Bronchial epithelial cell (primary cell): Measurements from ENCODE around the gene SPATA13. TPM values are rescaled to one million over a fixed set of nuclear protein-coding genes. Genes with fewer than 3 reads are reported as not detected.
"Not testable (repeated sequence)": the region's sequence is repeated elsewhere in the genome, so short reads cannot be mapped to it uniquely, and the experiment has no call there.

ENCODE experiments used
- DNase-seq: peaks from one replicate; pipeline ENCODE4 v3.0.0-alpha.2; 2010; ENCODE audit warnings: low read depth
- FAIRE-seq: peaks from 2 replicates; lab custom pipeline; 2011; peaks lifted over from hg19 to GRCh38; lab: Jason Lieb, UNC
- H3K27me3 ChIP-seq: 2 replicates; pipeline ENCODE4 v1.5.1; 2011; ENCODE audit warnings: low read length; ENCODE audit not compliant: control insufficient read depth, insufficient read depth
- H3K36me3 ChIP-seq: 2 replicates; pipeline ENCODE4 v1.5.1; 2011; ENCODE audit warnings: low read length; ENCODE audit not compliant: control insufficient read depth, insufficient read depth
- H3K4me3 ChIP-seq: 2 replicates; pipeline ENCODE4 v1.5.1; 2011; ENCODE audit warnings: mild to moderate bottlenecking, low read depth, low read length, control low read depth
- total RNA-seq: library from RNA; depleted of rRNA; stranded (reverse); fragments of >200 nt; gene quantifications from 2 replicates; pipeline ENCODE4 v1.2.1, GENCODE V29; 2014
- TF ChIP-seq, protein P1 (sequence below): IDR thresholded peaks from 2 replicates; pipeline ENCODE4 v1.5.1; 2011; ENCODE audit warnings: mild to moderate bottlenecking, moderate library complexity, low read length, control low read depth, inconsistent platforms; ENCODE audit not compliant: insufficient read depth, severe bottlenecking

Gene SPATA13
- total RNA-seq, 1 donor from 2014 or later = 2.1 TPM

DNA sequence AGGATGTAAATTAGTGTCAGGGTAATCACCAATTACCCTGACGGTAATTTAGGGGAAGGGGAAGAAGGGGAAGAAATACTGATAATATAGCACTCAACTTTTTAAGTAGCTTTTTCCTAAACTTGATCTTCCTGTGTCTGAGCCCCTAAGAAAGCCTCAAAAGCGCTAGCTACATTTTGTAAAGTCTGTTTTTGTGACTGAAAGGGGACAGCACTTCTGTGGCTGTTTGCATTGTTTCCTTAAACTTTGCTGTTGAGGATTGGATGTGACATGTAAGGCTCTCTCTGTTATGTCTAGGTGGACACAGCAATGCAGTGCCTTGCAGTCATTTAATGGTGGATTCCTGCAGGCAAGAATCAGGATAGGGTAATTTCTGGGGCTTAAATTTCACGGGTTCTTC lies 42.8 kb downstream of the SPATA13 start:
- no peak for FAIRE-seq
- no peak for DNase-seq
- TF ChIP-seq, protein P1, sequence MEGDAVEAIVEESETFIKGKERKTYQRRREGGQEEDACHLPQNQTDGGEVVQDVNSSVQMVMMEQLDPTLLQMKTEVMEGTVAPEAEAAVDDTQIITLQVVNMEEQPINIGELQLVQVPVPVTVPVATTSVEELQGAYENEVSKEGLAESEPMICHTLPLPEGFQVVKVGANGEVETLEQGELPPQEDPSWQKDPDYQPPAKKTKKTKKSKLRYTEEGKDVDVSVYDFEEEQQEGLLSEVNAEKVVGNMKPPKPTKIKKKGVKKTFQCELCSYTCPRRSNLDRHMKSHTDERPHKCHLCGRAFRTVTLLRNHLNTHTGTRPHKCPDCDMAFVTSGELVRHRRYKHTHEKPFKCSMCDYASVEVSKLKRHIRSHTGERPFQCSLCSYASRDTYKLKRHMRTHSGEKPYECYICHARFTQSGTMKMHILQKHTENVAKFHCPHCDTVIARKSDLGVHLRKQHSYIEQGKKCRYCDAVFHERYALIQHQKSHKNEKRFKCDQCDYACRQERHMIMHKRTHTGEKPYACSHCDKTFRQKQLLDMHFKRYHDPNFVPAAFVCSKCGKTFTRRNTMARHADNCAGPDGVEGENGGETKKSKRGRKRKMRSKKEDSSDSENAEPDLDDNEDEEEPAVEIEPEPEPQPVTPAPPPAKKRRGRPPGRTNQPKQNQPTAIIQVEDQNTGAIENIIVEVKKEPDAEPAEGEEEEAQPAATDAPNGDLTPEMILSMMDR = no peak
- Histone ChIP-seq H3K36me3 (no peaks in the 10 kb centered on the region), H3K27me3 (no peaks in the 10 kb centered on the region), H3K4me3 (no peak overlapping the region)

DNA sequence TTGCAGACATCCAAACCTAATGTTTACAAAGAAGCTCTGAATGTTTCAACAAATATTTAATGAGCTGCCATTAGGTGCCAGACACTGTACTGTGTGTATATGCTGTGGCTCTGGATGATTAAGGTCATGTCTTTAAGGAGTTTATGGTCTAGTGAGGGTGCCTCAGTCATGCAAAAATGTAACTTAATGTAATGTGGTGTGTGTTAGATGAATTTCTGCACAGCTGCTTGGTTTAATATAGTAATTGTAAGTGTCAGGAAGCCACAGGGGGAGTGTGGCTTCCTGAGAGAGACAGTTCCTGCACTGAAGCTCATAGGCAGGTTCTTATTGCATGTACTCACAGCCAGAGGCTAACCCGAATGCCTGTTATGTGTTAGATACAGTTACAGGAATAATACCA lies 43.3 kb downstream of the SPATA13 start:
- Histone ChIP-seq H3K27me3 (no peaks in the 10 kb centered on the region), H3K4me3 (no peak overlapping the region), H3K36me3 (no peaks in the 10 kb centered on the region)
- TF ChIP-seq, protein P1 = no peak
- DNase-seq = no peak
- FAIRE-seq = no peak

DNA sequence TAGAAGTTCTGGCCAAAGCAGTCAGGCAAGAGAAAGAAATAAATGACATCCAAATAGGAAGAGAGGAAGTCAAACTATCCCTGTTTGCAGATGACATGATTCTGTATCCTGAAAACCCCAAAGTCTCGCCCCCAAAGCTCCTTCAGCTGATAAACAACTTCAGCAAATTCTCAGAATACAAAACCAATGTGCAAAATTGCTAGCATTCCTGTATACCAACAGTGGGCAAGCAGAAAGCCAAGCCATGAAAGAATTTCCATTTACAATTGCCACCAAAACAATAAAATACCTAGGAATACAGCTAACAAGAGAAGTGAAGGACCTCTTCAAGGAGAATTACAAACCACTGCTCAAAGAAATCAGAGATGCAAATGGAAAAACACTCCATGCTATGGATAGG lies 44.6 kb downstream of the SPATA13 start:
- H3K4me3 ChIP-seq, DNase-seq, H3K36me3 ChIP-seq, FAIRE-seq, H3K27me3 ChIP-seq: not testable (repeated sequence)

DNA sequence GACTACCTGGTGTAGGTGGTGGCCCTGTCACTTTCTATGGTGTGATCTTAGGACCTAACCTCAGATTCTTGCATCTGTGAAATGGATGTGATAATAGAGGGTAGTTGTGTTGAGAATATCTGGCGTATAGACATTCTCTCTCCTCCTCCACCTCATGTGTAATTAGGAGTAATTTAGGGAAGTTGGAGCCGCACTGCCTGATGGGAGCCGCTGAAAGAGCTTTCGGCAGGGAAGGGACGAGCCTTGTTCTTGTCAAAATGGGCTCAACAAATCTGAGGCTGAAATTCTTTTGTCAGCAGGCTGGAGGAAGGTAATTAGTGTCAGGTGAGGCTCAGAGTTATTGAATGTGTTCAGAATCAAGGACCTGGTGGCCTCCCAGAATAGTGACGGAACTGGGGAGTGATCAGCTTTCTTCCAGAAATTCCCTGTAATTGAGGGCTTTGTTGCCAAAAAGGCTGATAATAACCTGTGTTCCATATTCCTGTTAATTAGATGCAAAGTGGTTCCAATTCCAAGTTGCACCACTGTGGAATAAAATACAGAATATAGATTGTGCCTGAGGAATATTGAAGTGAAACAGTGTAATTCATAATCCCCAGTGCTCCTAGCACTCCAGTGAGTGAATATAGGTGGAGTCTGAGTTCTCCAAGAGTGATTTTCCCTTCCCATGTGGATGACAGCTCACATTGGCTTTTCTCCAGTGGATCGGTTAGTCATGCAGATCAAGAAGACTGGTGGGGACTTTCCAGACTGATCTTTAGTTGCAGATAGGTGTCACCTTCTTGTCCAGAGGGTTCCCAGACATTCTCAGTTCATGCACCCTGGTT lies 47.5 kb downstream of the SPATA13 start:
- FAIRE-seq (no peak), DNase-seq (peak; percentile 91)
- no peaks in the 10 kb centered on the region for H3K27me3 ChIP-seq
- H3K36me3 ChIP-seq = no peaks in the 10 kb centered on the region
- TF ChIP-seq, protein P1 = no peak
- H3K4me3 ChIP-seq = no peak overlapping the region

DNA sequence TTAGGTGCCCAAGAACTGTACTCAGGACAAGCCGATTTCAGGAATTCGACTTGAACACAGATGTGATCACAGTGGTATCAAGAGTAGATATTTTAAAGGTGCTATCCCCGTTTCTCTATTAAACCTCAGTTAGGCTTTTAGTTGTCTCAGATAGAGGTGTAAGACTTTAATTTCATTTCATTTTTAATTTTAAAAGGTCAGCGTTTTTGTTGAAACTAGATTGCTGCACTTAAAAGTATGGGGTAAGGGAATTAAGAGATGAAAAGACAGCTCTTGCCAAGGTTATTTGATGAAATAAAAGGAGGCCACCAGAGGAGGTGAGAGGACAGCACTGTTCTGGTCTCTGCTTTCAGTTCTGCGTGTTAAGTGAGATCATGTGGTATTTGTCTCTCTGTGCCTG lies 48.6 kb downstream of the SPATA13 start:
- H3K4me3 ChIP-seq = no peak overlapping the region
- TF ChIP-seq, protein P1 = no peak
- no peak for DNase-seq
- H3K36me3 ChIP-seq = no peaks in the 10 kb centered on the region
- FAIRE-seq = no peak
- no peaks in the 10 kb centered on the region for H3K27me3 ChIP-seq

DNA sequence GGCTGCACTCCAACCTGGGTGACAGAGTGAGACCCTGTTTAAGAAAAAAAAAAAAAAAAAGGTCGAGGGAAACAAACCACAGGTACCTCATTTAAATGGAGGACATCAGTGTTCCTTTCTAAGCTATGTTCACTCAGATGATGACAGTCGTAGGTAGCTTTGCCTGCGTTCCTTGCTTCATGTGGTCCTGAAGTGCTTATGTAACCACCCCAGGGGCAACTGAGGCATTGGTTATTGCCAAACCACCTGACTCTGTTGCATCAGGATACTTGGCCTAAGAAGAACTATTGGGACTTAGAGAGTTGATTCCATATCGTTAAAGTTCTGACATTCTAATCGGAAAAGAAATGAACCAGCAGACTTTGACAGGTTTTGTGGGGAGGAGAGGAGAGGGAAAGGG lies 51.7 kb downstream of the SPATA13 start:
- no peak overlapping the region for H3K4me3 ChIP-seq
- TF ChIP-seq, protein P1 = no peak
- H3K27me3 ChIP-seq = no peaks in the 10 kb centered on the region
- H3K36me3 ChIP-seq = no peaks in the 10 kb centered on the region
- no peak for FAIRE-seq
- DNase-seq = no peak
